Activated CD4-positive, alpha-beta T cell treated with anti-CD3 and anti-CD28 coated beads, Interleukin-2, amount 50 U/mL, for 1 hour (primary cell): ENCODE measurements around the gene ARHGAP15.

Source experiments
- DNase-seq: peaks from one replicate; pipeline ENCODE4 v3.0.0-alpha.2; 2020

The ARHGAP15 gene

GRCh38 chr2:143740431-143740830 is 611.2 kb downstream of the ARHGAP15 start:
- DNase-seq = no peak

- DNase-seq = no peak
Observed at GRCh38 chr2:143741205-143741604, 612.0 kb downstream of the ARHGAP15 start.

GRCh38 chr2:143742581-143742980 is 613.4 kb downstream of the ARHGAP15 start:
- no peak for DNase-seq

GRCh38 chr2:143744114-143744513 is 614.9 kb downstream of the ARHGAP15 start:
- DNase-seq = no peak

- DNase-seq = no peak
Observed at GRCh38 chr2:143745060-143745459, 615.8 kb downstream of the ARHGAP15 start.

GRCh38 chr2:143754742-143755141 is 625.5 kb downstream of the ARHGAP15 start:
- DNase-seq = no peak

- no peak for DNase-seq
Observed at GRCh38 chr2:143758629-143759330, 629.6 kb downstream of the ARHGAP15 start.

- no peak for DNase-seq
Observed at GRCh38 chr2:143759455-143759854, 630.2 kb downstream of the ARHGAP15 start.

- no peak for DNase-seq
Observed at GRCh38 chr2:143762176-143762928, 633.1 kb downstream of the ARHGAP15 start.

GRCh38 chr2:143764261-143764660 is 635.0 kb downstream of the ARHGAP15 start:
- no peak for DNase-seq

GRCh38 chr2:143764706-143765105 is 635.5 kb downstream of the ARHGAP15 start:
- no peak for DNase-seq

- no peak for DNase-seq
Observed at GRCh38 chr2:143768991-143769390, 639.8 kb downstream of the ARHGAP15 start.

GRCh38 chr2:143771939-143772338 is 642.7 kb downstream of the ARHGAP15 start:
- DNase-seq = no peak

GRCh38 chr2:143776526-143777297 is 647.5 kb downstream of the ARHGAP15 start:
- no peak for DNase-seq

GRCh38 chr2:143779021-143779420 is 649.8 kb downstream of the ARHGAP15 start:
- DNase-seq = no peak

- no peak for DNase-seq
Observed at GRCh38 chr2:143786026-143786765, 657.0 kb downstream of the ARHGAP15 start.

GRCh38 chr2:143787674-143788073 is 658.5 kb downstream of the ARHGAP15 start:
- no peak for DNase-seq

- DNase-seq = no peak
Observed at GRCh38 chr2:143792602-143793001, 663.4 kb downstream of the ARHGAP15 start.

GRCh38 chr2:143793381-143793780 is 664.2 kb downstream of the ARHGAP15 start:
- DNase-seq = no peak

GRCh38 chr2:143796051-143796450 is 666.8 kb downstream of the ARHGAP15 start:
- no peak for DNase-seq

GRCh38 chr2:143801561-143801960 is 672.3 kb downstream of the ARHGAP15 start:
- no peak for DNase-seq

GRCh38 chr2:143802242-143802641 is 673.0 kb downstream of the ARHGAP15 start:
- DNase-seq = no peak
